CD4-positive, alpha-beta T cell treated with Interleukin-12 subunit alpha and Interleukin-12 subunit beta, for 1 hour (primary cell): ENCODE measurements around the gene SCG3.

Source experiments
- DNase-seq: peaks from one replicate; pipeline ENCODE4 v3.0.0-alpha.2; 2020

The SCG3 gene

GRCh38 chr15:51731549-51732267 is 50.4 kb downstream of the SCG3 start:
- peak; percentile 67 for DNase-seq

- no peak for DNase-seq
These were observed 51.3 kb downstream of the SCG3 start for GRCh38 chr15:51732646-51733045.

- DNase-seq: peak; percentile 50
These were observed 54.1 kb downstream of the SCG3 start for GRCh38 chr15:51735228-51736010.

- DNase-seq: peak; percentile 20
These were observed 54.8 kb downstream of the SCG3 start for GRCh38 chr15:51736069-51736468.

GRCh38 chr15:51736751-51737521 is 55.6 kb downstream of the SCG3 start:
- DNase-seq: peak; percentile 63

- peak; percentile 69 for DNase-seq
These were observed 56.4 kb downstream of the SCG3 start, which contains the start of gene LYSMD2 for GRCh38 chr15:51737522-51738305. TSS of gene LYSMD2 (minus strand) at chr15:51737655. CDS start at chr15:51737622, 33 bp downstream.

- no peak for DNase-seq
These were observed 57.2 kb downstream of the SCG3 start for GRCh38 chr15:51738553-51738952.

- DNase-seq: no peak
These were observed 57.9 kb downstream of the SCG3 start for GRCh38 chr15:51739061-51739712.

- DNase-seq: no peak
These were observed 68.0 kb downstream of the SCG3 start for GRCh38 chr15:51749307-51749706.

- no peak for DNase-seq
These were observed 68.9 kb downstream of the SCG3 start for GRCh38 chr15:51750186-51750585.

- peak; percentile 54 for DNase-seq
These were observed 69.7 kb downstream of the SCG3 start, which contains the start of gene TMOD2 for GRCh38 chr15:51750792-51751696. TSS of gene TMOD2 (plus strand) at chr15:51751597. CDS start at chr15:51766442, 14,845 bp downstream.

GRCh38 chr15:51751697-51752683 is 70.7 kb downstream of the SCG3 start:
- DNase-seq: no peak

GRCh38 chr15:51752888-51753287 is 71.6 kb downstream of the SCG3 start:
- no peak for DNase-seq

- DNase-seq: no peak
These were observed 73.0 kb downstream of the SCG3 start for GRCh38 chr15:51754267-51754666.

- DNase-seq: no peak
These were observed 74.5 kb downstream of the SCG3 start for GRCh38 chr15:51755790-51756189.

- no peak for DNase-seq
These were observed 75.2 kb downstream of the SCG3 start for GRCh38 chr15:51756482-51756881.

GRCh38 chr15:51757450-51757849 is 76.1 kb downstream of the SCG3 start:
- no peak for DNase-seq

- no peak for DNase-seq
These were observed 77.3 kb downstream of the SCG3 start for GRCh38 chr15:51758645-51759044.

- no peak for DNase-seq
These were observed 78.3 kb downstream of the SCG3 start for GRCh38 chr15:51759557-51760070.
